ENCODE data around the gene FEM1B.

Gene FEM1B

GRCh38 chr15:68285259-68285980 lies 7.9 kb downstream of the FEM1B start:
- no peak overlapping the region for H3K4me3 ChIP-seq (ENCODE audit: low read length)
- H3K27me3 ChIP-seq (ENCODE audit: control insufficient read depth, insufficient read depth, low read length), result no peaks in the 10 kb centered on the region
- peaks cover 4% of the 10 kb centered on the region; the same call in 1 of the 2 replicates for H3K4me1 ChIP-seq (ENCODE audit: control insufficient read depth, insufficient read depth, low read length)
- no CpG with 5 or more reads among the region's 5 CpGs for WGBS (ENCODE audit: insufficient coverage, insufficient read length)
- H3K36me3 ChIP-seq (ENCODE audit: control insufficient read depth, insufficient read depth, low read length), result no peaks in the 10 kb centered on the region; the same call in 1 of the 2 replicates
- no peaks in the 10 kb centered on the region for H3K9me3 ChIP-seq (ENCODE audit: control insufficient read depth, insufficient read depth, low read length)
- DNase-seq (ENCODE audit: low read depth, low spot score), result no peak
- no peak overlapping the region for H3K27ac ChIP-seq (ENCODE audit: low read length)

GRCh38 chr15:68286256-68286655 lies 8.7 kb downstream of the FEM1B start:
- WGBS (ENCODE audit: insufficient coverage, insufficient read length), result no CpG with 5 or more reads among the region's 5 CpGs

GRCh38 chr15:68289057-68289456 lies 11.5 kb downstream of the FEM1B start:
- Histone ChIP-seq H3K4me3 (ENCODE audit: low read length) (no peak overlapping the region), H3K4me1 (ENCODE audit: control insufficient read depth, insufficient read depth, low read length) (no peaks in the 10 kb centered on the region), H3K27me3 (ENCODE audit: control insufficient read depth, insufficient read depth, low read length) (no peaks in the 10 kb centered on the region), H3K36me3 (ENCODE audit: control insufficient read depth, insufficient read depth, low read length) (peaks cover 6% of the 10 kb centered on the region; the same call in 1 of the 2 replicates), H3K9me3 (ENCODE audit: control insufficient read depth, insufficient read depth, low read length) (no peaks in the 10 kb centered on the region), H3K27ac (ENCODE audit: low read length) (no peak overlapping the region)
- no CpG with 5 or more reads among the region's 2 CpGs for WGBS (ENCODE audit: insufficient coverage, insufficient read length)
- DNase-seq (ENCODE audit: low read depth, low spot score), result no peak

More at GRCh38 chr15:68286256-68286655, 8.7 kb downstream of the FEM1B start:
- no peaks in the 10 kb centered on the region for H3K27me3 ChIP-seq (ENCODE audit: control insufficient read depth, insufficient read depth, low read length)
- DNase-seq (ENCODE audit: low read depth, low spot score), result no peak
- H3K4me3 ChIP-seq (ENCODE audit: low read length), result no peak overlapping the region
- no peak overlapping the region for H3K27ac ChIP-seq (ENCODE audit: low read length)
- peaks cover 4% of the 10 kb centered on the region; the same call in 1 of the 2 replicates for H3K4me1 ChIP-seq (ENCODE audit: control insufficient read depth, insufficient read depth, low read length)
- peaks cover 6% of the 10 kb centered on the region; the same call in 1 of the 2 replicates for H3K36me3 ChIP-seq (ENCODE audit: control insufficient read depth, insufficient read depth, low read length)
- H3K9me3 ChIP-seq (ENCODE audit: control insufficient read depth, insufficient read depth, low read length), result no peaks in the 10 kb centered on the region

GRCh38 chr15:68289621-68290352 lies 12.2 kb downstream of the FEM1B start:
- no peak for DNase-seq (ENCODE audit: low read depth, low spot score)
- no peak overlapping the region for H3K27ac ChIP-seq (ENCODE audit: low read length)
- peaks cover 6% of the 10 kb centered on the region; the same call in 1 of the 2 replicates for H3K36me3 ChIP-seq (ENCODE audit: control insufficient read depth, insufficient read depth, low read length)
- H3K4me1 ChIP-seq (ENCODE audit: control insufficient read depth, insufficient read depth, low read length), result no peaks in the 10 kb centered on the region
- no CpG with 5 or more reads among the region's 14 CpGs for WGBS (ENCODE audit: insufficient coverage, insufficient read length)
- no peaks in the 10 kb centered on the region for H3K27me3 ChIP-seq (ENCODE audit: control insufficient read depth, insufficient read depth, low read length)
- H3K4me3 ChIP-seq (ENCODE audit: low read length), result no peak overlapping the region
- no peaks in the 10 kb centered on the region for H3K9me3 ChIP-seq (ENCODE audit: control insufficient read depth, insufficient read depth, low read length)

- peaks cover 6% of the 10 kb centered on the region; the same call in 1 of the 2 replicates for H3K36me3 ChIP-seq (ENCODE audit: control insufficient read depth, insufficient read depth, low read length)
- H3K4me1 ChIP-seq (ENCODE audit: control insufficient read depth, insufficient read depth, low read length), result no peaks in the 10 kb centered on the region
- H3K4me3 ChIP-seq (ENCODE audit: low read length), result no peak overlapping the region
- no peaks in the 10 kb centered on the region for H3K27me3 ChIP-seq (ENCODE audit: control insufficient read depth, insufficient read depth, low read length)
- no CpG with 5 or more reads among the region's 8 CpGs for WGBS (ENCODE audit: insufficient coverage, insufficient read length)
- H3K9me3 ChIP-seq (ENCODE audit: control insufficient read depth, insufficient read depth, low read length), result no peaks in the 10 kb centered on the region
- no peak for DNase-seq (ENCODE audit: low read depth, low spot score)
- no peak overlapping the region for H3K27ac ChIP-seq (ENCODE audit: low read length)
Observed at GRCh38 chr15:68290715-68291114, 13.2 kb downstream of the FEM1B start.

DNA sequence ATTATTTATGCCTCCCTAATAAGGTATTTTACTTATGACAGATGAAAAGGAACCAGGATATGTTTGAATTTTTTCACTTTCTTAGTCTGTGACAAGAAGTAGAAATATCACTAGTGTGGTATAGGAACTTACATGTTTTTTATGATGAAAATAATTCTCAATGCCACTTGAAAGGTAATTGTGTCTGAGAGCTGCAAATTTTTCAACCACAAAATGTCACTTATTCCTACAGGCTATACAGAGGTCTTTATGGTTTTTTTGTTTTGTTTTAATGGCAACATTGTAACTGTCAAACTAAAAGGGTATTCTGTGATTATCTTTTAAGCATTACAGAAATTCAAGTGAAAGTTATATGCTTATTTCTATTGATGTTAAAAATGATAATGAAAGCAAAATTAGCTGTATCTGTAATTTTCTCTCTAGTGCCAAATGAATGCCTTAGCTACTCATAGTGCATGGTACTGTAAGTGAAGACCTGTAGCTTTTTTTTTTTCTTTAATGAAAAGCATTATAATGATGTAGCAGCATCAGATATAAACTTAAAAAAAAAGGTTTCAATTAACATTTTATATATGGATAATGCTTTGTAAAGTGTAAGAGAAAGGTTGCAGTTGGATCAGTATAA lies 14.7 kb downstream of the FEM1B start:
- Histone ChIP-seq H3K27ac (ENCODE audit: low read length) (no peak overlapping the region), H3K9me3 (ENCODE audit: control insufficient read depth, insufficient read depth, low read length) (no peaks in the 10 kb centered on the region), H3K27me3 (ENCODE audit: control insufficient read depth, insufficient read depth, low read length) (no peaks in the 10 kb centered on the region), H3K4me3 (ENCODE audit: low read length) (no peak overlapping the region), H3K4me1 (ENCODE audit: control insufficient read depth, insufficient read depth, low read length) (no peaks in the 10 kb centered on the region), H3K36me3 (ENCODE audit: control insufficient read depth, insufficient read depth, low read length) (peaks cover 6% of the 10 kb centered on the region; the same call in 1 of the 2 replicates)
- no peak for DNase-seq (ENCODE audit: low read depth, low spot score)

DNA sequence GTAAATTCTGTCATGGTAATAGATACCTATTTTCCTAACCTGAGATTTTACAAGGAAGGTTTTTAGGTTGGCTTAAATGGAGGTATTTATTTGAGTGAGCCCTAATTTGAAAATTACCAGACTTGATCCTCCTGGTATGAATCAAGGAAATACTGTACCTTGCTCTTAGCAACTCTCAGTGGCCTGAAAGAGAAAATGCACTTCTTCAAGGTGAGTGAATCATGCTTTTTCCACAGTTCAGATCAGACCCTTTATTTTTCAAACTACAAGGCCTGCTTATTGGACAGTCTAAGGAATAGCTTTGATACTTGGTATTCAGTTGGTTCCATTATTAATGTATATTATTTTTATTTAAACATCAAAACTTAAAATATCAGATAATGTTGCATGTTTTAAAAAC lies 15.4 kb downstream of the FEM1B start:
- DNase-seq (ENCODE audit: low read depth, low spot score), result no peak
- H3K27me3 ChIP-seq (ENCODE audit: control insufficient read depth, insufficient read depth, low read length), result no peaks in the 10 kb centered on the region
- peaks cover 6% of the 10 kb centered on the region; the same call in 1 of the 2 replicates for H3K36me3 ChIP-seq (ENCODE audit: control insufficient read depth, insufficient read depth, low read length)
- no peak overlapping the region for H3K4me3 ChIP-seq (ENCODE audit: low read length)
- H3K9me3 ChIP-seq (ENCODE audit: control insufficient read depth, insufficient read depth, low read length), result no peaks in the 10 kb centered on the region
- H3K27ac ChIP-seq (ENCODE audit: low read length), result no peak overlapping the region
- no peaks in the 10 kb centered on the region for H3K4me1 ChIP-seq (ENCODE audit: control insufficient read depth, insufficient read depth, low read length)

GRCh38 chr15:68295014-68295805 lies 17.7 kb downstream of the FEM1B start:
- no peak for DNase-seq (ENCODE audit: low read depth, low spot score)
- Histone ChIP-seq H3K27me3 (ENCODE audit: control insufficient read depth, insufficient read depth, low read length) (no peaks in the 10 kb centered on the region), H3K36me3 (ENCODE audit: control insufficient read depth, insufficient read depth, low read length) (peaks cover 6% of the 10 kb centered on the region; the same call in 1 of the 2 replicates), H3K4me3 (ENCODE audit: low read length) (no peak overlapping the region), H3K9me3 (ENCODE audit: control insufficient read depth, insufficient read depth, low read length) (no peaks in the 10 kb centered on the region), H3K4me1 (ENCODE audit: control insufficient read depth, insufficient read depth, low read length) (no peaks in the 10 kb centered on the region), H3K27ac (ENCODE audit: low read length) (no peak overlapping the region)
- WGBS (ENCODE audit: insufficient coverage, insufficient read length), result no CpG with 5 or more reads among the region's 4 CpGs

DNA sequence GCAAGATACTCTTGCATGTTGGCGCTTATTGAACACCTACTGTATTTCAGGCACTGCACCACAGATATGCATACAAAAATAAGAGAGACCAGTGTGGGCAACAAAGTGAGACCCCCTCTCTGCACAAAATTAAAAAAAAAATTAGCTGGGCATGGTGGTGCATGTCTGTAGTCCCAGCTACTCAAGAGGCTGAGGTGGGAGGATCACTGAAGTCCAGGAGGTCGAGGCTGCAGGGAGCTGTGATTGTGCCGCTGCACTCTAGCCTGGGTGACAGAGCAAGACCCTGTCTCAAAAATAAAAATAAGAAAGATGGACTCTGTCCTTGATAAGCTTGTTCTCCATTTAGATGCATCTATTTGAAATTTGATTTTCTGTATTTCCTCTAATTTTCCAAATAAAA lies 20.8 kb downstream of the FEM1B start:
- no peak overlapping the region for H3K27ac ChIP-seq (ENCODE audit: low read length)
- no peaks in the 10 kb centered on the region for H3K36me3 ChIP-seq (ENCODE audit: control insufficient read depth, insufficient read depth, low read length)
- H3K9me3 ChIP-seq (ENCODE audit: control insufficient read depth, insufficient read depth, low read length), result no peaks in the 10 kb centered on the region
- WGBS (ENCODE audit: insufficient coverage, insufficient read length), result no CpG with 5 or more reads among the region's 3 CpGs
- DNase-seq (ENCODE audit: low read depth, low spot score), result no peak
- H3K4me3 ChIP-seq (ENCODE audit: low read length), result no peak overlapping the region
- no peaks in the 10 kb centered on the region for H3K27me3 ChIP-seq (ENCODE audit: control insufficient read depth, insufficient read depth, low read length)
- H3K4me1 ChIP-seq (ENCODE audit: control insufficient read depth, insufficient read depth, low read length), result no peaks in the 10 kb centered on the region

DNA sequence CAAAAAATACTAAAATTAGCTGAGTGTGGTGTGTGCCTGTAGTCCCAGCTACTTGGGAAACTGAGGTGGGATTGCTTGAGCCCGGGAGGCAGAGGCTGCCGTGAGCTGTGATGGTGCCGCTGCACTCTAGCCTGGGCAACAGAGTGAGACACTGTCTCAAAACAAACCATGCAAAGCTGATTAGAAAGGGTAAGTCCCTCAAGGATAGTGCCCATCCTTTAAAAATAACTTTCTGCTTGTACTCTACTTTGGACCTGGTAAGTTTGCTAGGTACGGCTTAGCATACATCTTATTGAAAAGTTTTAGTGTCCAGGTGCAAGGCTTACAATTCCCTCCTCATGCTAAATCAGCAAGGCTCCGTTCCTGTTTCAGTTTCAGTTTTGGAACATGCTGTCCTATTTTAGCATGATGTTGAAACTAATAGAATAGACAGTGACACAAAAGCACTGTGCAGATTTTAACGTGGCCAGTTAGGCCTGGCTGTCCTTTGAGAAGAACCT lies 21.4 kb downstream of the FEM1B start:
- no peak overlapping the region for H3K27ac ChIP-seq (ENCODE audit: low read length)
- no peaks in the 10 kb centered on the region for H3K36me3 ChIP-seq (ENCODE audit: control insufficient read depth, insufficient read depth, low read length)
- no CpG with 5 or more reads among the region's 6 CpGs for WGBS (ENCODE audit: insufficient coverage, insufficient read length)
- no peaks in the 10 kb centered on the region for H3K9me3 ChIP-seq (ENCODE audit: control insufficient read depth, insufficient read depth, low read length)
- no peaks in the 10 kb centered on the region for H3K27me3 ChIP-seq (ENCODE audit: control insufficient read depth, insufficient read depth, low read length)
- DNase-seq (ENCODE audit: low read depth, low spot score), result no peak
- peaks cover 1% of the 10 kb centered on the region; the same call in 1 of the 2 replicates for H3K4me1 ChIP-seq (ENCODE audit: control insufficient read depth, insufficient read depth, low read length)
- no peak overlapping the region for H3K4me3 ChIP-seq (ENCODE audit: low read length)
